ENCODE data around the gene STAC2. TPM values are rescaled to one million over a fixed set of nuclear protein-coding genes. Genes with fewer than 3 reads are reported as not detected.
A peak's percentile ranks its signal among the peaks of the same experiment; 100 is the strongest.

Gene STAC2
- total RNA-seq, 1 experiment from 2014 or later, result 0.12 TPM

GRCh38 chr17:39209317-39210092, 16.2 kb downstream of the STAC2 start:
- peak; percentile 44 for DNase-seq (ENCODE audit: low read depth)

- no peak for DNase-seq (ENCODE audit: low read depth)
These were observed 16.9 kb downstream of the STAC2 start for GRCh38 chr17:39208893-39209292.

- no peak for DNase-seq (ENCODE audit: low read depth)
These were observed 17.6 kb downstream of the STAC2 start for GRCh38 chr17:39208136-39208535.

- DNase-seq (ENCODE audit: low read depth), result no peak
These were observed 20.6 kb downstream of the STAC2 start for GRCh38 chr17:39205112-39205526.

- no peak for DNase-seq (ENCODE audit: low read depth)
These were observed 21.5 kb downstream of the STAC2 start for GRCh38 chr17:39204245-39204644.

GRCh38 chr17:39200957-39201510, 24.7 kb downstream of the STAC2 start:
- no peak for DNase-seq (ENCODE audit: low read depth)

GRCh38 chr17:39200070-39200879, 25.5 kb downstream of the STAC2 start, which contains the start of gene RPL19:
TSS of gene RPL19 (plus strand) at chr17:39200283. CDS start at chr17:39200345, 62 bp downstream.
- DNase-seq (ENCODE audit: low read depth), result no peak

GRCh38 chr17:39199820-39200069, 26.0 kb downstream of the STAC2 start:
- DNase-seq (ENCODE audit: low read depth), result peak; percentile 90

- no peak for DNase-seq (ENCODE audit: low read depth)
These were observed 27.6 kb downstream of the STAC2 start for GRCh38 chr17:39198186-39198566.

- DNase-seq (ENCODE audit: low read depth), result peak; percentile 76
These were observed 28.2 kb downstream of the STAC2 start, which contains the start of gene CACNB1 for GRCh38 chr17:39197380-39198185. TSS of gene CACNB1 (minus strand) at chr17:39197669. CDS start at chr17:39197495, 174 bp downstream.

- peak; percentile 58 for DNase-seq (ENCODE audit: low read depth)
These were observed 28.9 kb downstream of the STAC2 start for GRCh38 chr17:39196808-39197291.

- no peak for DNase-seq (ENCODE audit: low read depth)
These were observed 29.4 kb downstream of the STAC2 start for GRCh38 chr17:39196241-39196807.

- DNase-seq (ENCODE audit: low read depth), result no peak
These were observed 30.1 kb downstream of the STAC2 start for GRCh38 chr17:39195568-39196160.

GRCh38 chr17:39194985-39195524, 30.7 kb downstream of the STAC2 start:
- no peak for DNase-seq (ENCODE audit: low read depth)

- no peak for DNase-seq (ENCODE audit: low read depth)
These were observed 31.4 kb downstream of the STAC2 start for GRCh38 chr17:39194089-39194984.

GRCh38 chr17:39193346-39193745, 32.4 kb downstream of the STAC2 start:
- DNase-seq (ENCODE audit: low read depth), result no peak

GRCh38 chr17:39192901-39193300, 32.8 kb downstream of the STAC2 start:
- DNase-seq (ENCODE audit: low read depth), result no peak

- DNase-seq (ENCODE audit: low read depth), result no peak
These were observed 33.8 kb downstream of the STAC2 start for GRCh38 chr17:39191750-39192510.

All from RPMI7951 (cell line).